Measurements from ENCODE around the gene RHBDL2. TPM values are rescaled to one million over a fixed set of nuclear protein-coding genes. Genes with fewer than 3 reads are reported as not detected.
A peak's percentile ranks its signal among the peaks of the same experiment; 100 is the strongest.

RHBDL2 gene
- total and polyA plus RNA-seq, 2 of the 4 experiments (the other 2 are of a cell fraction), result 0.36 to 0.38 TPM

DNA sequence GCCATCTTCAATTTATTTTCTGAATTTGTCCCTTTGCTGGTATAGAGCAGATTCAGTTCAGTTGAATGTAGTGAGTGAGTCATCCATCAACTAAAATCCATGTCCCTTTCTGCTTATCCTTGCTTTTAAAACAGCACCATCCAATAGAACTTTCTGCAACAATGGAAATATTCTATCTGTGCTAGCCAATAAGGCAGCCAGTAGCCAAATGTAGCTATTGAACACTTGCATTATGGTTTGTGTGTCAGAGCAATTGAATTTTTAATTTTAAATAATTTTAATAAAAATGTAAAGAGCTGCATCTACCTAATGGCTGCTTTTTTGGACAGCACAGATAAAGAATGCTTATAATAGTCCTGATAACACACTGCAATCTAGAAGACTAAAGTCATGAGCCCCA is 60.1 kb downstream of the RHBDL2 start, which contains the start of gene GJA9:
TSS of gene GJA9 (minus strand) at position 101 of the 400 bp plus-strand sequence. CDS start 5,489 bp downstream, outside the sequence.
- Histone ChIP-seq H3K9ac (ENCODE audit: low read depth, low read length) (no peak within 1 kb of the TSS), H4K20me1 (ENCODE audit: insufficient read depth, low read length) (no peaks in the 10 kb centered on the region), H3K4ac (ENCODE audit: low read depth, low read length) (no peak within 1 kb of the TSS), H2AK5ac (ENCODE audit: low read depth, low read length) (no peak within 1 kb of the TSS), H2AK9ac (replicated peaks; ENCODE audit: low read depth, low read length, poor library complexity) (no peak within 1 kb of the TSS), H3K4me3 (ENCODE audit: insufficient read depth, low read depth, low read length) (no peak within 1 kb of the TSS), H3K27ac (ENCODE audit: insufficient read depth, low read length) (no peak within 1 kb of the TSS), H2BK120ac (ENCODE audit: low read depth, low read length) (no peak within 1 kb of the TSS), H3K4me2 (ENCODE audit: low read depth, low read length) (no peak within 1 kb of the TSS), H3K9me1 (ENCODE audit: insufficient read depth, low read length) (no peaks in the 10 kb centered on the region), H3K27me3 (ENCODE audit: control insufficient read depth, insufficient read depth, low read length) (no peaks in the 10 kb centered on the region), H3K56ac (ENCODE audit: extremely low read depth, insufficient read depth, low read length) (no peak within 1 kb of the TSS), H2BK15ac (ENCODE audit: low read depth, low read length) (no peak within 1 kb of the TSS), H2BK5ac (ENCODE audit: low read depth, low read length, poor library complexity, severe bottlenecking) (no peak within 1 kb of the TSS), H2BK20ac (ENCODE audit: low read depth, low read length) (no peak within 1 kb of the TSS), H2AFZ (replicated peaks; ENCODE audit: low read length, poor library complexity) (no peak within 1 kb of the TSS), H4K8ac (ENCODE audit: low read depth in 2 of 2, low read length in 2 of 2) (no peak within 1 kb of the TSS), H3K9me3 (ENCODE audit: control insufficient read depth, insufficient read depth, low read length) (no peaks in the 10 kb centered on the region), H3K14ac (replicated peaks; ENCODE audit: low read depth, low read length) (no peak within 1 kb of the TSS), H4K91ac (ENCODE audit: insufficient read depth, low read depth, low read length) (no peak within 1 kb of the TSS), H3K36me3 (ENCODE audit: control insufficient read depth, insufficient read depth, low read length) (no peaks in the 10 kb centered on the region), H3K79me1 (ENCODE audit: low read depth in 1 of 2, low read length in 2 of 2) (no peaks in the 10 kb centered on the region; a peak in 1 of 4 replicates), H4K5ac (ENCODE audit: low read depth, low read length) (no peak within 1 kb of the TSS), H3K23ac (ENCODE audit: low read depth, low read length) (no peak within 1 kb of the TSS), H3K4me1 (ENCODE audit: control insufficient read depth, insufficient read depth, low read length) (no peaks in the 10 kb centered on the region), H3K18ac (ENCODE audit: low read depth, low read length) (no peak within 1 kb of the TSS)
- dilution Hi-C loops (cut with HindIII; ENCODE audit: low sequenced_read_pairs, unreplicated experiment), result no loop called here
- in situ Hi-C loops (cut with MboI; ENCODE audit: low sequenced_read_pairs), result no loop called here
- no peak for TF ChIP-seq MXI1 (IDR thresholded peaks at IDR 0.05; ENCODE audit: borderline replicate concordance, low read depth, low read length)
- no peak for TF ChIP-seq MAFK (IDR thresholded peaks at IDR 0.05; ENCODE audit: low read depth, low read length)
- no peak for TF ChIP-seq FOS (IDR thresholded peaks at IDR 0.05; ENCODE audit: low read depth, low read length)
- TF ChIP-seq SMC3 (IDR thresholded peaks at IDR 0.05; ENCODE audit: low read depth, low read length), result no peak
- no peak for TF ChIP-seq NFE2L2 (IDR thresholded peaks at IDR 0.05; ENCODE audit: low read depth, low read length)
- TF ChIP-seq RFX5 (IDR thresholded peaks at IDR 0.05; ENCODE audit: low read depth, low read length), result no peak
- TF ChIP-seq MAZ (IDR thresholded peaks at IDR 0.05; ENCODE audit: borderline replicate concordance, low read depth, low read length), result no peak
- TF ChIP-seq, protein P1, sequence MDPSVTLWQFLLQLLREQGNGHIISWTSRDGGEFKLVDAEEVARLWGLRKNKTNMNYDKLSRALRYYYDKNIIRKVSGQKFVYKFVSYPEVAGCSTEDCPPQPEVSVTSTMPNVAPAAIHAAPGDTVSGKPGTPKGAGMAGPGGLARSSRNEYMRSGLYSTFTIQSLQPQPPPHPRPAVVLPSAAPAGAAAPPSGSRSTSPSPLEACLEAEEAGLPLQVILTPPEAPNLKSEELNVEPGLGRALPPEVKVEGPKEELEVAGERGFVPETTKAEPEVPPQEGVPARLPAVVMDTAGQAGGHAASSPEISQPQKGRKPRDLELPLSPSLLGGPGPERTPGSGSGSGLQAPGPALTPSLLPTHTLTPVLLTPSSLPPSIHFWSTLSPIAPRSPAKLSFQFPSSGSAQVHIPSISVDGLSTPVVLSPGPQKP (IDR thresholded peaks at IDR 0.05; ENCODE audit: borderline replicate concordance, low read depth, low read length), result no peak
- TF ChIP-seq, protein P2, sequence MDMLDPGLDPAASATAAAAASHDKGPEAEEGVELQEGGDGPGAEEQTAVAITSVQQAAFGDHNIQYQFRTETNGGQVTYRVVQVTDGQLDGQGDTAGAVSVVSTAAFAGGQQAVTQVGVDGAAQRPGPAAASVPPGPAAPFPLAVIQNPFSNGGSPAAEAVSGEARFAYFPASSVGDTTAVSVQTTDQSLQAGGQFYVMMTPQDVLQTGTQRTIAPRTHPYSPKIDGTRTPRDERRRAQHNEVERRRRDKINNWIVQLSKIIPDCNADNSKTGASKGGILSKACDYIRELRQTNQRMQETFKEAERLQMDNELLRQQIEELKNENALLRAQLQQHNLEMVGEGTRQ (IDR thresholded peaks at IDR 0.05; ENCODE audit: low read depth, low read length), result no peak
- TF ChIP-seq, protein P3, sequence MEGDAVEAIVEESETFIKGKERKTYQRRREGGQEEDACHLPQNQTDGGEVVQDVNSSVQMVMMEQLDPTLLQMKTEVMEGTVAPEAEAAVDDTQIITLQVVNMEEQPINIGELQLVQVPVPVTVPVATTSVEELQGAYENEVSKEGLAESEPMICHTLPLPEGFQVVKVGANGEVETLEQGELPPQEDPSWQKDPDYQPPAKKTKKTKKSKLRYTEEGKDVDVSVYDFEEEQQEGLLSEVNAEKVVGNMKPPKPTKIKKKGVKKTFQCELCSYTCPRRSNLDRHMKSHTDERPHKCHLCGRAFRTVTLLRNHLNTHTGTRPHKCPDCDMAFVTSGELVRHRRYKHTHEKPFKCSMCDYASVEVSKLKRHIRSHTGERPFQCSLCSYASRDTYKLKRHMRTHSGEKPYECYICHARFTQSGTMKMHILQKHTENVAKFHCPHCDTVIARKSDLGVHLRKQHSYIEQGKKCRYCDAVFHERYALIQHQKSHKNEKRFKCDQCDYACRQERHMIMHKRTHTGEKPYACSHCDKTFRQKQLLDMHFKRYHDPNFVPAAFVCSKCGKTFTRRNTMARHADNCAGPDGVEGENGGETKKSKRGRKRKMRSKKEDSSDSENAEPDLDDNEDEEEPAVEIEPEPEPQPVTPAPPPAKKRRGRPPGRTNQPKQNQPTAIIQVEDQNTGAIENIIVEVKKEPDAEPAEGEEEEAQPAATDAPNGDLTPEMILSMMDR (conservative IDR thresholded peaks at IDR 0.05; ENCODE audit: low read depth, low read length), result no peak
- no peak for TF ChIP-seq POLR2A (IDR thresholded peaks at IDR 0.05; ENCODE audit: low read depth, low read length)
- TF ChIP-seq CHD1 (IDR thresholded peaks at IDR 0.05; ENCODE audit: low read depth, low read length), result no peak
- TF ChIP-seq RCOR1 (IDR thresholded peaks at IDR 0.05; ENCODE audit: insufficient replicate concordance, low read length), result no peak
- no peak for TF ChIP-seq RAD21 (IDR thresholded peaks at IDR 0.05; ENCODE audit: low read length)
- TF ChIP-seq BHLHE40 (IDR thresholded peaks at IDR 0.05; ENCODE audit: low read depth, low read length), result no peak
- no peak for TF ChIP-seq CEBPB (IDR thresholded peaks at IDR 0.05; ENCODE audit: low read depth, low read length)
- intact Hi-C loops (cut with micrococcal nuclease), result no loop called here
- ChIA-PET CTCF (no interaction called here), POLR2A (ENCODE audit: unreplicated experiment) (interaction anchor here (0.6 kb wide), 1 partner anchor 18 kb away, joined by 4 read pairs; no protein-coding TSS in a partner anchor)
- no TSS peak for BruUV-seq (replicated peaks)
- 0 out of 2 replicates have a peak, but pooled peaks have one; percentile 40 for ATAC-seq (ENCODE audit: low read depth)
- no peak for DNase-seq

All from IMR-90 (cell line).